Endodermal cell (in vitro differentiated cells): ENCODE results near the gene MAGOHB. TPM values are rescaled to one million over a fixed set of nuclear protein-coding genes. Genes with fewer than 3 reads are reported as not detected.
A peak's percentile ranks its signal among the peaks of the same experiment; 100 is the strongest.

Source experiments
- DNase-seq: peaks from one replicate; pipeline ENCODE4 v3.0.0-alpha.2; 2017
- H3K27ac ChIP-seq: 2 replicates; pipeline ENCODE4 v1.5.1; 2013; ENCODE audit warnings: mild to moderate bottlenecking, low read depth, low read length, moderate library complexity
- H3K27me3 ChIP-seq: 2 replicates; pipeline ENCODE4 v1.6.1; 2013; ENCODE audit warnings: mild to moderate bottlenecking, low read length, moderate library complexity; ENCODE audit not compliant: insufficient read depth, control insufficient read depth, poor library complexity, severe bottlenecking
- H3K36me3 ChIP-seq: 2 replicates; pipeline ENCODE4 v1.7.0; 2013; ENCODE audit warnings: mild to moderate bottlenecking, low read length, moderate library complexity; ENCODE audit not compliant: control insufficient read depth, insufficient read depth
- H3K4me1 ChIP-seq: one replicate; pipeline ENCODE4 v1.7.0; 2013; ENCODE audit warnings: low read length; ENCODE audit not compliant: control insufficient read depth, insufficient read depth
- H3K4me3 ChIP-seq: 2 replicates; pipeline ENCODE4 v1.5.1; 2013; ENCODE audit warnings: mild to moderate bottlenecking, low read length, moderate library complexity
- H3K9ac ChIP-seq: 2 replicates; pipeline ENCODE4 v1.6.1; 2013; ENCODE audit warnings: mild to moderate bottlenecking, low read length, moderate library complexity; ENCODE audit not compliant: poor library complexity, severe bottlenecking; ENCODE audit errors: extremely low read depth
- H3K9me3 ChIP-seq: 2 replicates; pipeline ENCODE4 v1.6.1; 2013; ENCODE audit warnings: mild to moderate bottlenecking, low read length, moderate library complexity; ENCODE audit not compliant: control insufficient read depth
- H3K27ac Mint-ChIP-seq: 2 replicates; pipeline ENCODE4 v1.8.0; 2020; ENCODE audit warnings: mixed read lengths
- H3K27me3 Mint-ChIP-seq: 2 replicates; pipeline ENCODE4 v1.8.0; 2021; ENCODE audit warnings: mild to moderate bottlenecking, mixed read lengths; ENCODE audit not compliant: insufficient read depth
- H3K36me3 Mint-ChIP-seq: 2 replicates; pipeline ENCODE4 v1.8.0; 2020; ENCODE audit warnings: low read depth, mixed read lengths
- H3K4me1 Mint-ChIP-seq: 2 replicates; pipeline ENCODE4 v1.8.0; 2020; ENCODE audit warnings: mixed read lengths
- H3K4me3 Mint-ChIP-seq: 2 replicates; pipeline ENCODE4 v1.8.0; 2020; ENCODE audit warnings: mild to moderate bottlenecking, moderate library complexity, mixed read lengths
- H3K9me3 Mint-ChIP-seq: 2 replicates; pipeline ENCODE4 v1.8.0; 2020; ENCODE audit warnings: mild to moderate bottlenecking, mixed read lengths
- CTCF ChIP-seq: fragments of 200-600 bp; sonication (generic); conservative IDR thresholded peaks from 2 replicates; pipeline ENCODE4 v1.5.0; 2021; ENCODE audit warnings: antibody characterized with exemption, mild to moderate bottlenecking
- WGBS, 2 experiments: methylation state at CpG; one replicate each; pipeline versions ENCODE4 v1.1.5 to v1.1.7; 2013; ENCODE audit warnings: missing lambda C conversion rate in 2 of 2, mixed read lengths in 1 of 2; ENCODE audit not compliant: insufficient coverage in 1 of 2, insufficient read length in 1 of 2; 5-methylcytosine and 5-hydroxymethylcytosine counted together
- total RNA-seq, 2 donors: library from RNA; stranded (reverse); fragmentation: NEBNext Ultra II Directional in 1 of 2; extraction: Animal tissue kit (Norgen Biotek cat#: 25700) in 1 of 2; gene quantifications; 2 replicates in 1 of 2; 3 replicates in 1 of 2; pipeline ENCODE4 v1.2.1, GENCODE V29; 2021

The MAGOHB gene
- total RNA-seq, 2 donors from 2014 or later, result 53.8 to 75.8 TPM

- H3K27me3 ChIP-seq, result no peaks in the 10 kb centered on the region
- no peaks in the 10 kb centered on the region for H3K36me3 ChIP-seq
- no peaks in the 10 kb centered on the region for H3K4me1 ChIP-seq
- H3K4me1 Mint-ChIP-seq, result peaks cover 7% of the 10 kb centered on the region
- DNase-seq, result no peak
- H3K9me3 ChIP-seq, result peaks cover 3% of the 10 kb centered on the region
- H3K9ac ChIP-seq, result no peak overlapping the region
- no peak overlapping the region for H3K27ac ChIP-seq
- H3K9me3 Mint-ChIP-seq, result peaks cover 3% of the 10 kb centered on the region
- H3K27me3 Mint-ChIP-seq, result no peaks in the 10 kb centered on the region
- H3K4me3 Mint-ChIP-seq, result no peak overlapping the region
- no peak for TF ChIP-seq CTCF
- 94% methylated on average over 1 of the region's 1 CpG; no CpG with 5 or more reads in 1 of the 2 experiments for WGBS, 2 experiments
- H3K27ac Mint-ChIP-seq, result no peak overlapping the region
- H3K4me3 ChIP-seq, result no peak overlapping the region
- H3K36me3 Mint-ChIP-seq, result no peaks in the 10 kb centered on the region
Measured at GRCh38 chr12:10563002-10563401, 50.4 kb downstream of the MAGOHB start.

GRCh38 chr12:10562306-10562933, 51.0 kb downstream of the MAGOHB start:
- H3K27me3 ChIP-seq, result no peaks in the 10 kb centered on the region
- 0% methylated on average over 1 of the region's 1 CpG; no CpG with 5 or more reads in 1 of the 2 experiments for WGBS, 2 experiments
- Mint-ChIP-seq H3K4me3 (no peak overlapping the region), H3K27me3 (no peaks in the 10 kb centered on the region), H3K27ac (no peak overlapping the region), H3K4me1 (peaks cover 11% of the 10 kb centered on the region), H3K36me3 (no peaks in the 10 kb centered on the region), H3K9me3 (peaks cover 3% of the 10 kb centered on the region)
- peak; percentile 99 for TF ChIP-seq CTCF
- no peaks in the 10 kb centered on the region for H3K36me3 ChIP-seq
- H3K4me1 ChIP-seq, result no peaks in the 10 kb centered on the region
- no peak overlapping the region for H3K9ac ChIP-seq
- no peak for DNase-seq
- no peak overlapping the region for H3K4me3 ChIP-seq
- no peak overlapping the region for H3K27ac ChIP-seq
- peaks cover 3% of the 10 kb centered on the region for H3K9me3 ChIP-seq

GRCh38 chr12:10559244-10559643, 54.2 kb downstream of the MAGOHB start:
- H3K36me3 Mint-ChIP-seq, result no peaks in the 10 kb centered on the region
- H3K36me3 ChIP-seq, result no peaks in the 10 kb centered on the region
- H3K4me1 Mint-ChIP-seq, result peaks cover 17% of the 10 kb centered on the region
- no peak overlapping the region for H3K27ac ChIP-seq
- WGBS, 2 experiments, result 96% methylated on average over 2 of the region's 2 CpGs; no CpG with 5 or more reads in 1 of the 2 experiments
- H3K27me3 ChIP-seq, result no peaks in the 10 kb centered on the region
- H3K27me3 Mint-ChIP-seq, result no peaks in the 10 kb centered on the region
- H3K9me3 Mint-ChIP-seq, result peaks cover 3% of the 10 kb centered on the region
- TF ChIP-seq CTCF, result no peak
- H3K27ac Mint-ChIP-seq, result no peak overlapping the region
- H3K4me3 ChIP-seq, result no peak overlapping the region
- H3K9ac ChIP-seq, result no peak overlapping the region
- peaks cover 3% of the 10 kb centered on the region for H3K9me3 ChIP-seq
- DNase-seq, result no peak
- H3K4me1 ChIP-seq, result no peaks in the 10 kb centered on the region
- no peak overlapping the region for H3K4me3 Mint-ChIP-seq
